ENCODE data around the gene LRRC28.

The LRRC28 gene

DNA sequence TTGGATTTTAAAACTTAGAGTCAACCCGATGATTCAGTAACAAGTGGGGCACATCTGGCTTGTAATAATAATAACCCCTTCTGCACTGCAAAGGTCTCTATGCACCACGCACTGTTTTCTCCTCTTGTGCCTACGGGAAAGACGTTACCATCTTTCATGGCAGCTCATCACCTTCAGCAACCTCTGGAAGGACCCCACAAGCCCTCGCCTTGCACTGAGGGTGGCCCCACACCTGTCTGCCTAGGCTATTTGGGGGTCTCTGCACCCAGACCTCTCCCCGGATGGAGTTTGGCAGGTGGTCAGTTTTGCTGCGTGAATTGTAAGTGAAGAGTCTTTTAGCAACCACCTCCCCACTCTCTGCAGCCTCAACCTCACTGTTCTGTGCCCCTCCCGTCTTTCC lies 175.9 kb downstream of the LRRC28 start:
- DNase-seq (ENCODE audit: insufficient read length) (no peak), FAIRE-seq (no peak)
- no peak for TF ChIP-seq POLR2AphosphoS5 (IDR thresholded peaks at IDR 0.05; ENCODE audit: low read depth, low read length)
- no peak for TF ChIP-seq POLR2A (IDR thresholded peaks at IDR 0.05; ENCODE audit: low read depth, low read length)
- no peak for TF ChIP-seq TAF1 (IDR thresholded peaks at IDR 0.05; ENCODE audit: borderline replicate concordance, low read depth, low read length)

DNA sequence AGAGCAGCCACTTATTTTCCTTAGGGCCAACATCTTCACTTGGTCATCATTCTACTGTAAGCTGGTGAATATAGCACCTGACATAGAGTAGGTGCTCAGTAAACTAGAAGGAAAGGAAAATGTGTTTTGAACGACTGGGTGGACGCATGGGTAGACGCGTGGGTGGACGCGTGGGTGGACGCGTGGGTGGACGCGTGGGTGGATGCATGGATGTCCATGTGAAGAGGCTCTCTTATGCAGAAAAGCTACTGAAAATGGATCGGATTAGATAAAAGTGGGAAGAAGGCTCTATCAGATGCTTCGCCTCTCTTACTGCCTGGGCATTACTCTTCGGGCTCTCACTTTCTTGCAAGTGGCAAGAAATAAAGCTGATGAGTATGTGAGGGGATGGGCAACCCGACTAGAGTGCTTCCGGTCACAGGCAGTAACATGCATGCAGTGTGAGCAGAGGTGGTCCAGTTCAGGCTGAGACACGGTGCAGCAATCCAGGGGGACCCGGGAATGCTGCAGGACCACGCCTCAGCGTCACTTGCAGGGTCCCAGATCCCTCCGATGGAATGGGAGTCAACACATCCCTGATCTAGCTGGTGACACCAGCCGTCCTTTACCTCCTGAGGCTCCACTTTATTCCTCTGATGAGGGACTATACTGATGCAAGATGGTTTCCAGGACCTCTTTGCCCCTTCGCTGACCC lies 176.5 kb downstream of the LRRC28 start:
- FAIRE-seq: no peak
- TF ChIP-seq POLR2AphosphoS5 (IDR thresholded peaks at IDR 0.05; ENCODE audit: low read depth, low read length) (no peak), POLR2A (IDR thresholded peaks at IDR 0.05; ENCODE audit: low read depth, low read length) (no peak), TAF1 (IDR thresholded peaks at IDR 0.05; ENCODE audit: borderline replicate concordance, low read depth, low read length) (no peak)
- DNase-seq (ENCODE audit: insufficient read length): no peak

GRCh38 chr15:99429681-99430081 lies 178.4 kb downstream of the LRRC28 start:
- DNase-seq (ENCODE audit: insufficient read length) (no peak), FAIRE-seq (no peak)
- no peak for TF ChIP-seq POLR2A (IDR thresholded peaks at IDR 0.05; ENCODE audit: low read depth, low read length)
- TF ChIP-seq TAF1 (IDR thresholded peaks at IDR 0.05; ENCODE audit: borderline replicate concordance, low read depth, low read length): no peak
- TF ChIP-seq POLR2AphosphoS5 (IDR thresholded peaks at IDR 0.05; ENCODE audit: low read depth, low read length): no peak

GRCh38 chr15:99430881-99431401 lies 179.7 kb downstream of the LRRC28 start:
- FAIRE-seq (no peak), DNase-seq (ENCODE audit: insufficient read length) (no peak)
- TF ChIP-seq POLR2AphosphoS5 (IDR thresholded peaks at IDR 0.05; ENCODE audit: low read depth, low read length) (no peak), POLR2A (IDR thresholded peaks at IDR 0.05; ENCODE audit: low read depth, low read length) (no peak), TAF1 (IDR thresholded peaks at IDR 0.05; ENCODE audit: borderline replicate concordance, low read depth, low read length) (no peak)

DNA sequence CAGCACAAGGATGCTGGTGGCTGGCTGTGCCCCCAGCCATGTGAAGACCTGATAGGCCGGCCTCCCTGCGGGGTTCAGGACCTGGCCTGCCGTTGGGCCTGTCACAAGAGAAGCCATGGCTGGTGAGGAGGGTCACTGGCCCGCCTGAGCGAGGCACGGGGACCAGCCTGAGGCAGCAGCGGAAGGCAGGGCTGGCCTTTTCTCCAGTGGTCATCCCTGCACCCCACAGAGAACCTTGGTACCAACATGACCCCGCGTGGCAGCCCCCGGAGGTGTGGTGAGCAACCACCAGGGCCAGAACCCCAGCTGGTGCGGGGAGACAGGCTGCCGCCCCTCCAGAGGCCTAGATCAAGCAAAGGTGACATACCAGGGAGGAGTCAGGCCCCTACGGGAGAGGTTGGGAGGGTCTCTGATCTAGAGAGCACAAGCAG lies 180.4 kb downstream of the LRRC28 start:
- no peak for FAIRE-seq
- DNase-seq (ENCODE audit: insufficient read length): no peak
- no peak for TF ChIP-seq TAF1 (IDR thresholded peaks at IDR 0.05; ENCODE audit: borderline replicate concordance, low read depth, low read length)
- TF ChIP-seq POLR2A (IDR thresholded peaks at IDR 0.05; ENCODE audit: low read depth, low read length): no peak

GRCh38 chr15:99432271-99433025 lies 181.2 kb downstream of the LRRC28 start:
- FAIRE-seq (no peak), DNase-seq (ENCODE audit: insufficient read length) (no peak)
- TF ChIP-seq TAF1 (IDR thresholded peaks at IDR 0.05; ENCODE audit: borderline replicate concordance, low read depth, low read length): no peak
- TF ChIP-seq POLR2A (IDR thresholded peaks at IDR 0.05; ENCODE audit: low read depth, low read length): no peak
- no peak for TF ChIP-seq POLR2AphosphoS5 (IDR thresholded peaks at IDR 0.05; ENCODE audit: low read depth, low read length)

DNA sequence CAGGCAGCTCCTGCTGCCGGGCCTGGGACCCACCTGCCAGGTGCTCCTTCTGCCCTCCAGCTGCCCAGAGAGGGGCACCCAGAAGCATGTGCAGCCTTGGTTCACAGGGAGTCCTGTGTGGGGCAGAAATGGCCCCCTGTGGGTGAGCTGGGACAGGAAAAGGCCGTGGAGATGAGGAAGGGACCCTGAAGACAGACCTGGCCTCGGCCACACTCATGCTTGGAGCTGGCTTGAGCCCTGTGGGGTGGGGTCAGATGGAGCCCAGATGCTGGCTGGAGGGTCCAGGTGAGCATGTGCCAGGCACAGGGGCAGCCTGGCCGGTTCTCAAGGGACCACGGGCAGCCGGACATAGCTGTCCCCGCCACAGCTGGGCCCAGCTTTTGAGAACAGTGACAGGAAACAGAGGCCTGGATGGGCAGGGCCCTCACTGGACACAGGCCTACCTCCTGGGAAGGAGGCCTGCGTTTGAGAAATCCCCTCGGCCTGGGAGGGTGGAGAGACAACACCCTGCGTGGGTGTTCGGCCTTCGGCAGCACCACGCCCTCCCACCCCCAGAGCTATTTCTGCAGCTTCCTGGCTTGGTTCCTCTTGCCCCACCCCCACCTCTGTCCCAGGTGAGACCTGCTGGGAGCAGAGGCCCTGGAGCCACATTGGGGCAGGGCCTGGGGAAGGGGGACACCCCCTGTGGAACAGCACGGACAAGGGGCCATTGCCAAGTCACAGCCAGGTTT lies 181.9 kb downstream of the LRRC28 start:
- FAIRE-seq (peak; percentile 77), DNase-seq (ENCODE audit: insufficient read length) (peak; percentile 63)
- TF ChIP-seq POLR2AphosphoS5 (IDR thresholded peaks at IDR 0.05; ENCODE audit: low read depth, low read length) (no peak), TAF1 (IDR thresholded peaks at IDR 0.05; ENCODE audit: borderline replicate concordance, low read depth, low read length) (no peak), POLR2A (IDR thresholded peaks at IDR 0.05; ENCODE audit: low read depth, low read length) (no peak)

DNA sequence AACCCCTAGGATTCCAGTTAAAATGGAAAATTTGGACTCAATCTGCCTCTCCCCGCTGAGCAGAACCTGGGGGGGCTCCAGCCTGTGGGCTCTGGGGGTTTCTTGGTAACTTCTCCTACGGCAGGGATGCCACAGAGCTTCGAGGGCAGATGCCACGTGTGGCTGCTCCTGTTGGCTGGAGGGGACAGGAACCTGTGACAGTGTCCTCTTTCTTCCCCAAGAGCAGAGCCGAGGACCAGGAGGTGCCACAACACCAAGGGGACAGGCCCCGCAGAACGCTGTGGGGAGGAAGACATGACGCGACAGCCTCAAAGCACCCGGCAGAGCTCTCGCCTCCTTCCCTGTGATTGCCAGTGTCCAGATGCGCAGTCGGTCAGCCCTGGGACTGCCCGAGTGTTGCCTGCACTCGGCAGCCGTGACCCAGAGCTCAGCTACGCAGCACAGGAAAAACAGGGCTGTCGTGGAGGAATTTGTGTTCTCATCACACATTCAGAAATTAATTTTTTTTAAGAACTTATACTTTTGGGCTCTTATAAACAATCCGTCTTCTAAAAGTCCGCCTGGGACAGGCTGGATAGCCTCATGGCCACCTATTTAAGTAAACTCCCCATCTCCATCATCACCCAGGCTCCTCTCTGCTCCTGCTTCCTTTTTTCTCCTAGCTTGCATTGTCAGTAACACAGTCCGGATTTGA lies 182.6 kb downstream of the LRRC28 start:
- FAIRE-seq (peak; percentile 9), DNase-seq (ENCODE audit: insufficient read length) (no peak)
- TF ChIP-seq POLR2A (IDR thresholded peaks at IDR 0.05; ENCODE audit: low read depth, low read length) (no peak), TAF1 (IDR thresholded peaks at IDR 0.05; ENCODE audit: borderline replicate concordance, low read depth, low read length) (no peak), POLR2AphosphoS5 (IDR thresholded peaks at IDR 0.05; ENCODE audit: low read depth, low read length) (no peak)

DNA sequence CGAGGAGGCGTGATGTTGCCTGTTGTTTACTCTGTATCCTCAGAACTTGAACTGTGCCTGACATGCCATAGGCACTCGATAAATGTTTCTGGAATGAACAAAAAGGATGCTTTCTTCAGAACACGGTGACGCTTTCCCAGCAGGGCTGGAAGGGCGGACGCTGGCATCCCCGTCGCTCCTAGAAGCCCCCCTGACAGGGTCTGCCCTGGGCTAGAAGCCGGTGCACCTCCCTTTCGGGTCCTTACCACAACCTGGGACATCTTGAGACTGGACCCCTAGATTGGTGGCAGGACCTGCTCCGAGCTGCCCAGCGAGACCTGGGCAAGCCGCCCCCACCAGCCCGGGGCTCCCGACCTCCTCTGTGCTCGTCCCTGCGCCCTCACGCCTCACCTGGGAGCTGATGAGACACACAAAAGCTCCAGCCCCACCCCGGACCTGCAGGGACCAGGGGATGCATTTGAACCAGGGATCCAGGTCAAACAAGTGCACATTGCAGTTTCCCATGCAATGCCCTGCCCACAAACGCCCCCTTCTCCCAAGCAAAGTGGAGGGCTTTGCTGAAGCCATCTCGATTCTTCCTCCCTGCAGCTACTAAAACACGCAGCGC lies 183.3 kb downstream of the LRRC28 start:
- FAIRE-seq (no peak), DNase-seq (ENCODE audit: insufficient read length) (no peak)
- TF ChIP-seq POLR2A (IDR thresholded peaks at IDR 0.05; ENCODE audit: low read depth, low read length): no peak
- TF ChIP-seq POLR2AphosphoS5 (IDR thresholded peaks at IDR 0.05; ENCODE audit: low read depth, low read length): no peak
- no peak for TF ChIP-seq TAF1 (IDR thresholded peaks at IDR 0.05; ENCODE audit: borderline replicate concordance, low read depth, low read length)

- FAIRE-seq (peak; percentile 54), DNase-seq (ENCODE audit: insufficient read length) (no peak)
- no peak for TF ChIP-seq POLR2A (IDR thresholded peaks at IDR 0.05; ENCODE audit: low read depth, low read length)
- TF ChIP-seq TAF1 (IDR thresholded peaks at IDR 0.05; ENCODE audit: borderline replicate concordance, low read depth, low read length): no peak
- TF ChIP-seq POLR2AphosphoS5 (IDR thresholded peaks at IDR 0.05; ENCODE audit: low read depth, low read length): no peak
These were observed 183.9 kb downstream of the LRRC28 start for GRCh38 chr15:99435113-99435695.
